PC-9 (cell line): ENCODE data around the gene RASAL2.

Source experiments
- CTCF ChIP-seq: fragments of 200-600 bp; sonication (generic); conservative IDR thresholded peaks from 2 replicates; pipeline ENCODE4 v1.6.1; 2017; ENCODE audit warnings: mixed run types, antibody characterized with exemption, mild to moderate bottlenecking, moderate library complexity
- EZH2 ChIP-seq: fragments of 200-600 bp; sonication (generic); IDR thresholded peaks from 2 replicates; pipeline ENCODE4 v1.8.0; 2017; ENCODE audit warnings: antibody characterized with exemption, low read depth

GRCh38 chr1:178504286-178504685, 410.4 kb downstream of the RASAL2 start:
- no peak for TF ChIP-seq CTCF
- TF ChIP-seq EZH2: no peak
